SH-SY5Y (cell line): ENCODE measurements around the gene GJD4.

ENCODE experiments used
- GATA2 ChIP-seq: IDR thresholded peaks from 2 replicates; pipeline ENCODE4 v1.6.1; 2011; ENCODE audit warnings: mild to moderate bottlenecking, low read depth, low read length
- GATA3 ChIP-seq: IDR thresholded peaks from 2 replicates; pipeline ENCODE4 v1.6.1; 2011; ENCODE audit warnings: low read depth, mild to moderate bottlenecking, low read length, moderate library complexity

The GJD4 gene

GRCh38 chr10:35573796-35574195 is 31.3 kb upstream of the GJD4 start:
- TF ChIP-seq GATA3 (no peak), GATA2 (no peak)

GRCh38 chr10:35574924-35575352 is 30.2 kb upstream of the GJD4 start:
- TF ChIP-seq GATA3 (no peak), GATA2 (no peak)

GRCh38 chr10:35575640-35576039 is 29.5 kb upstream of the GJD4 start:
- no peak for TF ChIP-seq GATA3
- TF ChIP-seq GATA2 = no peak

GRCh38 chr10:35576730-35577129 is 28.4 kb upstream of the GJD4 start:
- TF ChIP-seq GATA2 = no peak
- no peak for TF ChIP-seq GATA3

GRCh38 chr10:35577926-35578617 is 27.1 kb upstream of the GJD4 start:
- TF ChIP-seq GATA3 (no peak), GATA2 (no peak)

- TF ChIP-seq GATA3 (no peak), GATA2 (no peak)
Measured at GRCh38 chr10:35578618-35578956, 26.6 kb upstream of the GJD4 start.

GRCh38 chr10:35579116-35579515 is 26.0 kb upstream of the GJD4 start:
- TF ChIP-seq GATA2 (no peak), GATA3 (no peak)

- TF ChIP-seq GATA2 (no peak), GATA3 (no peak)
Measured at GRCh38 chr10:35579726-35580422, 25.3 kb upstream of the GJD4 start.

GRCh38 chr10:35580423-35580770 is 24.7 kb upstream of the GJD4 start:
- no peak for TF ChIP-seq GATA2
- TF ChIP-seq GATA3 = no peak

- TF ChIP-seq GATA2 = no peak
- TF ChIP-seq GATA3 = no peak
Measured at GRCh38 chr10:35581655-35582054, 23.5 kb upstream of the GJD4 start.

GRCh38 chr10:35584946-35585345 is 20.2 kb upstream of the GJD4 start:
- TF ChIP-seq GATA2 (no peak), GATA3 (no peak)

GRCh38 chr10:35585356-35585755 is 19.8 kb upstream of the GJD4 start:
- no peak for TF ChIP-seq GATA2
- no peak for TF ChIP-seq GATA3

GRCh38 chr10:35585903-35586535 is 19.1 kb upstream of the GJD4 start:
- TF ChIP-seq GATA3 (no peak), GATA2 (no peak)

GRCh38 chr10:35588836-35589235 is 16.3 kb upstream of the GJD4 start:
- no peak for TF ChIP-seq GATA2
- no peak for TF ChIP-seq GATA3

GRCh38 chr10:35592441-35592840 is 12.7 kb upstream of the GJD4 start:
- no peak for TF ChIP-seq GATA3
- TF ChIP-seq GATA2 = no peak
